Stimulated activated CD8-positive, alpha-beta memory T cell treated with anti-CD3 and anti-CD28 coated beads, Interleukin-4, amount 100 ng/mL, for 1 hour (primary cell): Measurements from ENCODE around the gene KRTAP2-4.
"Not testable (repeated sequence)": the region's sequence is repeated elsewhere in the genome, so short reads cannot be mapped to it uniquely, and the experiment has no call there.

Source experiments
- DNase-seq, 2 donors: peaks; one replicate each; pipeline ENCODE4 v3.0.0-alpha.2; 2020; ENCODE audit warnings: low read depth in 2 of 2, low spot score in 1 of 2

The KRTAP2-4 gene

GRCh38 chr17:41071606-41072360, 6.1 kb upstream of the KRTAP2-4 start:
- DNase-seq: no peak

GRCh38 chr17:41069031-41069430, 3.4 kb upstream of the KRTAP2-4 start:
- no peak for DNase-seq

- DNase-seq: no peak
Measured at GRCh38 chr17:41067281-41067680, 1.6 kb upstream of the KRTAP2-4 start.

GRCh38 chr17:41065016-41065689, 526 bp downstream of the KRTAP2-4 start:
- DNase-seq: not testable (repeated sequence)

GRCh38 chr17:41064301-41064700, 1.4 kb downstream of the KRTAP2-4 start:
- no peak for DNase-seq

- DNase-seq: no peak
Measured at GRCh38 chr17:41063449-41063848, 2.2 kb downstream of the KRTAP2-4 start.

GRCh38 chr17:41061964-41062363, 3.7 kb downstream of the KRTAP2-4 start:
- DNase-seq: no peak

GRCh38 chr17:41060052-41060604, 5.6 kb downstream of the KRTAP2-4 start, which contains the start of gene KRTAP2-3:
Gene KRTAP2-3, minus strand, starts transcription at chr17:41060114. Its CDS starts 64 bp downstream, at chr17:41060050.
- DNase-seq: no peak

GRCh38 chr17:41059276-41060051, 6.2 kb downstream of the KRTAP2-4 start:
- not testable (repeated sequence) for DNase-seq

GRCh38 chr17:41058741-41059140, 6.9 kb downstream of the KRTAP2-4 start:
- DNase-seq: no peak

GRCh38 chr17:41057547-41057946, 8.1 kb downstream of the KRTAP2-4 start:
- DNase-seq: no peak

- not testable (repeated sequence) for DNase-seq
Measured at GRCh38 chr17:41055130-41055529, 10.5 kb downstream of the KRTAP2-4 start, which contains the start of gene KRTAP2-2. Gene KRTAP2-2, minus strand, starts transcription at chr17:41055230. Its CDS starts 19 bp downstream, at chr17:41055211.

- DNase-seq: not testable (repeated sequence)
Measured at GRCh38 chr17:41054556-41054955, 11.1 kb downstream of the KRTAP2-4 start.

- no peak for DNase-seq
Measured at GRCh38 chr17:41054025-41054424, 11.7 kb downstream of the KRTAP2-4 start.

GRCh38 chr17:41052566-41052965, 13.1 kb downstream of the KRTAP2-4 start:
- DNase-seq: no peak

- DNase-seq: no peak
Measured at GRCh38 chr17:41049110-41049509, 16.6 kb downstream of the KRTAP2-4 start.

- DNase-seq: no peak
Measured at GRCh38 chr17:41048441-41048840, 17.2 kb downstream of the KRTAP2-4 start.

- DNase-seq: not testable (repeated sequence)
Measured at GRCh38 chr17:41046735-41047465, 18.8 kb downstream of the KRTAP2-4 start, which contains the start of gene KRTAP2-1. Gene KRTAP2-1, minus strand, starts transcription at chr17:41047316. Its CDS starts 49 bp downstream, at chr17:41047267.

- no peak for DNase-seq
Measured at GRCh38 chr17:41042953-41043352, 22.7 kb downstream of the KRTAP2-4 start.
